Astrocyte (in vitro differentiated cells and primary cell): ENCODE data around the gene CDX1.

ENCODE experiments used
- CTCF ChIP-seq: IDR thresholded peaks from 2 replicates; pipeline ENCODE4 v1.5.1; 2011; ENCODE audit warnings: low read depth, mild to moderate bottlenecking, inconsistent platforms, low read length, moderate library complexity; ENCODE audit not compliant: insufficient read depth
- EZH2 ChIP-seq: IDR thresholded peaks from 2 replicates; pipeline ENCODE4 v1.6.1; 2012; ENCODE audit warnings: mild to moderate bottlenecking, low read length, inconsistent platforms; ENCODE audit not compliant: insufficient read depth

GRCh38 chr5:150217038-150217437 lies 50.5 kb downstream of the CDX1 start:
- no peak for TF ChIP-seq CTCF
- no peak for TF ChIP-seq EZH2
